Right lung (tissue), 5 donors: ENCODE measurements around the gene CDK5RAP1. TPM values are rescaled to one million over a fixed set of nuclear protein-coding genes. Genes with fewer than 3 reads are reported as not detected.
"Not testable (repeated sequence)": the region's sequence is repeated elsewhere in the genome, so short reads cannot be mapped to it uniquely, and the experiment has no call there.

Source experiments
- DNase-seq, 2 donors: peaks; one replicate each; pipeline ENCODE4 v3.0.0-alpha.2; 2013
- polyA plus RNA-seq, 5 donors: library from polyadenylated mRNA; unstranded; fragments of 120-200 nt; gene quantifications; one replicate each; pipeline versions ENCODE4 v1.2.1 to v1.2.3, GENCODE V29; 2013; ENCODE audit warnings: inconsistent platforms in 1 of 5, low replicate concordance in 1 of 5; ENCODE audit not compliant: insufficient read length in 5 of 5, insufficient read depth in 1 of 5

Gene CDK5RAP1
- polyA plus RNA-seq, 5 donors, result 33.2 to 39.0 (median 34.3) TPM

DNA sequence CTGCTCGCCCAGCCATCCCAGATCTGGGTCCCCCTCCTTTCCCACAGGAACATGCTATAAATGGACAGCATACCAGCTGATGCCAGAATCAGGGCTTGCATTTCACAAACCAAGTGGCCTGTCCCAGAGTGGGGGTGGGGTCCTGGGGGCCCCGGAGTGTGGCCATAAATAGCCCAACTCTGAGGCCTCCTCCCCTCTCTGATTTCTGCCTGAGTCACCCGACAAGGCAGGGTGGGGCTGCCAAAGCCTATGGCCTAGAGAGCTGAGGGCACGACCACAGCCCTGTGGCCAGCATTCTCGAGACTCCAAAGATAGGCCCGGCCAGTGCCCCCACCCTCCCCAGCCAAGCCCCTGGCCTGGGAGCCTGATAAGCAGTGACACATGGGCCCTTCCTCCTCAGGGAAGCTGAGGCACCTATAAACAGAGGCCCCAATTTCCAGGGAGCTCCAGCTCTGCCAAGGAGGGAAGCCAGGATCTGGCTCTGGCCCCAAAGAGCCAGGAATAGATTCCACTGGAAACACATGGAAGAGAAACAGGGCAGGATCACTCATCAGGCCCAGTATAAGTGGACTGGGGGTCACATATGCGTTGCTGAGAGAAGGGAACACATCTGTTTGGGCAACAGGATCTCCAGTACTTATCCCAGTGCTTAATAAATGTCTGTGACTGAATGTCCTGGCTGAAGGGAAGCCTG is 22.0 kb upstream of the CDK5RAP1 start:
- DNase-seq, result no peak

DNA sequence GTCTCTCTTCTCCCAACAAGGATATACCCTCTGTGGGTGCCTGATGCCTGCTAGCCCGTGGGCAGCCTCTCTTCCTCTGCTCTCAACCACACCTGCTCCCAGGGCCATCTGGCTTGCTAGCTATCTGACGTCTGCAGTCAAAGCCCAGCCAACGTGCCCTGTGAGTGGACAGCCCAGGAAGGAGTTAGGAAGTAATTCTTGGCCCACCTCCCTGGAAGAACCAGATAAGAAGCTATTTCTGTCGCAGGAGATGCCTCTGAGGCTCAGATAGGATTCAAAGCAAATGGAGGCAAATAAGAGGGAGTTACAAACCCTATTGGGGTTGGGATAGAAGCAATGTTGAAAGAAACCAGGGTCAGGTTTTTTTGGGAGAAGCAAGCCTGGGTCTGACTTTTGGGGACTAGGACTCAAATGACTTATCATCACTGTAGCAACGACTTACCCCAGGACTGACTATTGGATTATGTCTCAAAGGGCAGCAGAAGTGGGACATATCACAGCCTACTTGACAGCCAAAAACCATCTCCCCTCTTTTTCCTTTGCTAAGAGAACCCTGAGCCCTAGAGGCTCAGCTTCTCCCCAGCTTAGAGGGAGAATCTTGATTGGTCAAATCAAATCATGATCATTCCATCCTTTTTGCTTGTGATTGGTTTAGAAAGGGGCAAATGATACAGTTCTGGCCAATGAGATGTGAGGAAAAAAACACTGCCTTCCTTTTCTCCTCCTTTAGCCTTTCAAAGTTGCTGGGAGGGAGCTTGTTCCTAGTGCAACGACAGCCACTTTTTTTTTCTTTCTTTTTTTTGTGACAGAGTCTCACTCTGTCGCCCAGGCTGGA is 18.0 kb upstream of the CDK5RAP1 start:
- no peak for DNase-seq

DNA sequence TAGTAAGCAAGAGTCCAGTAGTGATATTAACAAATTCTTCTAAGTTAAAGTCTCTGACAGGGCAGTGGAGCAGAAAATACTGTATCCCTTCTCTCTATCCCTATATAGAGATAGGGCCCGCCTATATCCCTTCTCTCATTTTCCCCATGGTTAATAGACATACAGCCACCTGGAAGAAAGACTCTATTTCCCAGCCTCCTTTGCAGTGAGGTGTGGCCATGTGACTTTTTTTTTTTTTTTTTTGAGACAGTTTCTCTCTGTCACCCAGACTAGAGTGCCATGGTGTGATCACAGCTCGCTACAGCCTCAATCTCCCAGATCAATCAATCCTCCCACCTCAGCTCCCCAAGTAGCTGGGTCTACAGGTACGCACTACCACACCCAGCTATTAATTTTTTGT is 16.7 kb upstream of the CDK5RAP1 start:
- no peak for DNase-seq

DNA sequence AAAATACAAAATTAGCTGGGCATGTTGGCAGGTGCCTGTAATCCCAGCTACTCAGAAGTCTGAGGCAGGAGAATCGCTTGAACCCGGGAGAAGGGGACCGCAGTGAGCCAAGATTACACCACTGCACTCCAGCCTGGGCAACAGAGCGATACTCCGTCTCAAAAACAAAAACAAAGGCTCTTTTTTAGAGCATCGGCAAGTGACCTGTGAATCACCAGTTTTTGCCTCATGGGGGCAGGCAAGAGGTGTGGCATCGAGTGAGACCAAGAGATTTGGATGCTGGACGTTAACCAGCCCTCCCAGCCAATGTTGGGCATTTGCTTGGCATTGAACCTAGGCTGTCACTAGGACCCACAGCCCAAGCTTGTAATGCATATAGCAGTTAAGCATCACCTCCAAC is 14.6 kb upstream of the CDK5RAP1 start:
- DNase-seq, result no peak

DNA sequence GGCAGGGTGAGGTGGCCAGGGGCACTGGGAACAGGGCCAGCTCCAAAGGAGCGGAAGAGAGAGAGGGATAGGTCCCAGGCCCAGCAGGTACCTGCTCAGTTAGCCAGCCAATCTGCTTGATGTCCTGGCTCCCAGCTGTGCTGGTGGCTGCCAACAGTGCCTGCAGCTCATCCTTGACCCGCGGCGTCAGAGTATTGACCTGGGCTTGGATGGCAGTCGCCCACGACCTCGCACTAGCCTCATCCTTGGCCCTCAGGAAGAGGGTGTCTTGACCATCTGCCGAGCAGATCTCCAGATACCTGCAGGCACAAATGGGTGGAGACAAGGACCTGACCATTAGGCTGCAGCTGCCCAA is 11.1 kb upstream of the CDK5RAP1 start:
- DNase-seq, result no peak

DNA sequence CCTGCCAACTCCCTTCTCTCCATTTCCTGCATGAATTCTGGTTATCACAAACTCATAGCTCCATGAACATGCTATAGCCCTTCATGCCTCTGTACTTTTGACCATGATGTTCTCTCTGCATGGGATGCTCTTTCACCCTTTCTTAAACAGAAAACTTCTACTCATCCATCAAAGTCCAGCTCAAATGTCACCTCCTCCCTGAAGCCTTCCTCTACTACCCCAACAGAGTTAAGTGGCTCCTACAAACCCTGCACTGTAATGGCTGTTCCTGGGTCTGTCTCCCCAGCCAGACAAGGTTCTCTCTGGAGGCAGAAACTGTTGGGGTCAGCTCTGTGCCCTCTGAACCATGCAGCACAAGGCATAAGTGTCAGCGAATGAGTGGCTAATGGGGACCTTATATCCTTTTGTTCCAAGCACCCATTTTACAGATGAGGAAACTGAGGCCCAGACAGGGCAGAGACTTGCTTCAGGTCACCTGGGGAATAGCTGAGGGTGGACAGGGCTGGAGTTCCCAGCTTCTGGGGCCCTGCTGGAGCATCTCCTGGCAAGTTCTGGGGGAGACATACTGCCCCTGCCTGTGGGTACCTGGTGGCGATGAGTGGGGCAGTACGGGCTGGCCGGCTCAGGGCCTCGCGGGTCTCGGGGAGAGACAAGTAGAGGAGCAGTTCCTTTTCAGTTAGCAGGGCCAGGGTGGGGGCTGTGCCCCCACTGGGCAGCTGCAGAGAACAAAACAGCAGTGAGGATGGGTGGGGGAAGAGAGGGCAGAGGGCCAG is 10.6 kb upstream of the CDK5RAP1 start:
- no peak for DNase-seq

DNA sequence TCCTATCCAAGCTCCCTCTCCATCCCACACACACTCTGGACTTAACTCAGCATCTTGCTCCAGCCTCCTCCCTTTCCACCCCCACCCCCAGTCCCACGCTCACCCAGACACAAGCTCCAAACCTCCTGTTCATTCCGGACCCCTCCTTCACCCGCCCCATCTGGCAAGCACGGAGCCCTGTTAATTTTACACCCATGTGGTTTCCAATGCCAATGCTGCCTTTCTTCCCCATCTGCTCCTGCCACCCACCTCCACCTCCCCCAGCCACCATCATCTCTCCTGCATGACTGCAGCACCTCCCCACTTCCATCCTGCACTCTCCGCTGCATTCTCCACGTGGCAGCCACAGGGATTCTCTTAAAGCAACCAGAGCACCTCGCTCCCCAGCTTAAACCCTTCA is 9.9 kb upstream of the CDK5RAP1 start:
- no peak for DNase-seq

DNA sequence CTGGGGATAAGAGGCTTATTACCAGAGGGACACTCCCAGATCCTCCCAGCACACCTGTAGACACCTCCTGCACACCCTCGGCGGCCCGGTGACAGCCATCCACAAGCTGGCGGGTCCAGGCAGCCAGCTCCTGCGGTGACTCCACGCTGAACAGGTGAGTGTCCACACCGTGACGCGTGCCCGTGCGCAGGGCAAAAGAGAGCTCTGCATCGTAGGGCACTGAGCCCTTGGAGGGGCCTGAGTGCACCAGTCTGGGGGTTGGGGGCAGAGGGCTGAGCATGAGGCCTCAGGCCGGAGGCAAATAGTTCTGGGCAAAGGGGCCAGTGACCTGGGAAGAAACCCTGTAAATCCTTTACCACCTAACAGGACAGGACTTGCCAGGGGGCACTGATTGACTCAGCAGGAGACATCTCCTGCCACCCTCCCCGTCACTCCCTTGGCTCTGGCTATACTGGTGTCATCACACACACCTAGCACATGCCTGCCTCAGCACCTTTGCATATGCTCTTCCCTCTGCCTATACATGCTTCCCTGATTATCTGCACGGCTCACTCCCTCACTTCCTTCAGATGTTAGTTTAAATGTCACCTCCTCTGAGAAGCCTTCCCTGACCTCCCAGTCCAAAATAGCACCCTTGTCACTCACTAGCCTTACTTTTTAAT is 8.9 kb upstream of the CDK5RAP1 start:
- DNase-seq, result no peak

DNA sequence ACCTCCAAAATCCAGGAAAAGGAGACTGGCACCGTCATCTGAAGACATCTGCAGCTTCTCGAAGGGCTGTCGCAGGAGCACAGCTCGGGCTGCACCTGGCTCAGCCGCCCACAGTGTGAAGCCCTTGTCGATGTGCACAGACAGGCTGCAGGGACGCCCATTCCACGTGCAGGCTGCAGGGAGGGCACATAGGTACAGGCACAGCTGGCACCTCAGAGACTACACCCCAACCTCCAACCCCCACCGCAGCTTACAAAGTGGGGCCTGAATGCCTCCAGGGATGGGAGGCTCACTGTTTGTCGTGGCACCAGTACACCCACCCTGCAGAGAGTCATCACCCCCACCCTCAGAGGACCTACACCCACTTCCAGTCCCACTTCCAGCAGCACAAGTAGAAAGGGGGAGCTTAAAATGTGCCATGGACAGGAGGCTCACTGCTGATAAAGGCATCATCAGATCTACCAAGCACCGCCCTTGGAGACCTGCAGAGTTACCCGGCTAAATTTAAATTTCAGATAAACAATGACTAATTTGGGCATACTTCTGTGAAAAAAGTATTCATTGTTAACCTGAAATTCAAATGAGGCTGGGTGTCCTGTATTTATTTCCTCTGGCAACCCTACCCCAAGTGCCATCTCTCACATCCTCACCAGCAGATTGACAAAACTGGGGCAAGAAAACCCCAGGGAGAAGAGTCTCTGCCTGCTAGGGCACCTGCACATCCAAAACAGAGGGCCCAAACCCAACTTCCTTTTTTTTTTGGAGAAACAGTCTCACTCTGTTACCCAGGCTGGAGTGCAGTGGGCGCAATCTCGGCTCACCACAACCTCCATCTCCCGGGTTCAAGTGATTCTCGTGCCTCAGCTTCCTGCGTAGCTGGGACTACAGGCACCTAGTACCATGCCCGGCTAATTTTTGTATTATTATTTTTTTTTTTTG is 7.7 kb upstream of the CDK5RAP1 start:
- no peak for DNase-seq

DNA sequence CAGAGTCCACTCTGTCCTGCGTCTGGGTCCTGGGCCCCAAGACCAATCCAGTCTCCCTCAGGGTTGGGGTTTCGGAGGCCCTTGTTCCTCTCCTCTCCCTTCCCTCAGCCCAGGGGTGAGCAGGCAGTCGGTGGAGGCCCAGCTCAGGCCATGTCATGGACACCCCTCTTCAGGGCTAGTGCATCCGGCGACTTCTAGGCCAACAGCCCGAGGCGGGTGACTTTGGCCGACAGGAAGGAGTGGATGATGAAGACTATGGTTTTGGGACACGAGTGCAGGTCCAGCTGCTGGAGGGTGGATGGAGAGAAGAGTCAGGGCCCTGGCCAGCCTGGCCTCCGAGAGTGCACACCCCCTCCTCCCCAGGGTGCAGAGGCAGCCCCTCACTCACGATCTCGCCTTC is 7.0 kb upstream of the CDK5RAP1 start:
- no peak for DNase-seq

DNA sequence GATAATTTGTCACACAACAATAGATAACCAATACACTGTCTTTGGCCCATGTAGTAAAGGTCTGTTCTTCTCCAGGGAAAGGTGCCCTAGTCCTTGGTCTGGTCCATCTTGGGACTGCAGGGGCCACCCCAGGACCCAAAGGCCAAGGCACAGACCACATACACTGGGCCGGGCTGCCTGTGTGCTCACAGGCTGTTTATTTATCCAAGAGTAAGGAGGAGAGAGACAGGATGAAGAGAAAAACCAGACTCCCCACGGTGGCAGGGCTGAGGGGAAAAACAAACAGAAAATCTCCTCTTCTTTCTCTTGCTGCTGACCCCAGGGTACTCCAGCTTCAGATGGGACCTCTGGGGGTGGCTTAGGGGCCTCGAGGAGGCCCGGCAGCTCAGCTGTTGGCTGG is 6.5 kb upstream of the CDK5RAP1 start:
- DNase-seq, result no peak

DNA sequence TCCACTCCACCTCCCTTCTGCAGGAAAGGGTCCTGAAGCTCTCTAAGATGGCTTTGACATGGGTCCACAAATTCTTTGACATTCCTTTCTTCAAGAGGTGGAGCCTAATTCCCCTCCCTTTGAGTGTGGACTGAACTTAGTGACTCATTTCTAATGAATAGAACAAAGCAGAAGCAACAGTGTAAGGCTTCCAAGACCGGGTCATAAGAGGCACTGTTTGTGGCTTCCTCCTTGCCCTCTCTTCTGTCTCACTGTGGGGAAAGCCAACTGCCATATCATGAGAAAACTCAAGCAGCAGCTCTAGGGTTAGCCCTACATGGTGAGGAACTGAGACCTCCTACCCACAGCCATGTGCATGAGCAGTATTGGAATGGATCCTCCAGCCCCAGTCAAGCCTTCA is 5.9 kb upstream of the CDK5RAP1 start:
- DNase-seq, result no peak

DNA sequence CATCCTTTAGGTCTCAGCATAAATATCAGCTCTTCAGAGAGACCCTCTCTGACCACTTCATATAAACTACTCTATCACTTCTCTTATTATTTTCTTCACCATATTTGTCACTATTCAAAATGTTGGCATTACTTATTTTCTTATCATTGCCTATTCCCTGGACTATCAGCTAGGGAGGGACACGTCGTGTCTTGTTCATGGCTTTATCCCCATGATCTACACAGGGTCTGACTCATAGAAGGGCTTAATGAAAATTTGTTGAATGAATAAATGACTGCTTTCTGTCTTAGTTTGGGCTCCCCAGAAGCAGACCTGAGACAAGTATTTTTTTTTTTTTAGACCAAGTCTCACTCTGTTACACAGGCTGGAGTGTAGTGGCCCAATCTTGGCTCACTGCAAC is 3.0 kb upstream of the CDK5RAP1 start:
- DNase-seq, result no peak

DNA sequence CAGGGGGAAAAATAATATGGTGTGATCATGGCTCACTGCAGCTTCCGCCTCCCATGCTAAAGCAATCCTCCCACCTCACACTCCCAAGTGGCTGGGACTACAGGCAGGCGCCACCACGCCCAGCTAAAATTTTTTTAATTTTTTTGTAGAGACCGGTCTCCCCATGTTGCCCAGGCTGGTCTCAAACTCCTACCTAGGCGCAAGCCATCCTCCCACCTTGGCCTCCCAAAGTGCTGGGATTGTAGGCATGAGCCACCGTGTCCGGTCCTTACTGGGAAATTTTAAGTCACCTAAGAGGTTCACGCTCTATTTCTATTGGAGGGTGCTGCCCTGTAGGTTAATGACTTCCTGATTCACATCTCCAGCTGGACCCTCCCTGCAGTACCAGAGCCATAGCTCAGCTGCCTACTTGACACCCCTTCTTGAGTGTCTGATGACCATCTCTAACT is 626 bp upstream of the CDK5RAP1 start:
- DNase-seq, result no peak

DNA sequence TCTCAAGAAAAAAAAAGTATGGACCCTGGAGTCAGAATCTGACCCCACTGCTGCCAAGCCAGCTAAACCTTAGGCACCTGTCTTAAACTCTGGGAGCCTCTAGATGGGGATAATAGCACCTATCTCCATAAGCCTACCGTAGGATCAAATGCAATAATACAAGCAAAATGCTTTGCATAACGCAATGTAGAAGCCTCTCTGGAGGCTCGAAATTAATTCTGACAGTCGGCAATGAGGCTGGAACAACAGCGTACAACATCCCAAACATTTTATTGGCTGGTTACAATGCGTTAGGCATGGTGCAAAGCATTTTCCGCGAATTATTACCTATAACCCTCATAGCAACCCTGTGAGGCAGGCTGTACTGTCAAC is 521 bp downstream of the CDK5RAP1 start:
- DNase-seq, result no peak

DNA sequence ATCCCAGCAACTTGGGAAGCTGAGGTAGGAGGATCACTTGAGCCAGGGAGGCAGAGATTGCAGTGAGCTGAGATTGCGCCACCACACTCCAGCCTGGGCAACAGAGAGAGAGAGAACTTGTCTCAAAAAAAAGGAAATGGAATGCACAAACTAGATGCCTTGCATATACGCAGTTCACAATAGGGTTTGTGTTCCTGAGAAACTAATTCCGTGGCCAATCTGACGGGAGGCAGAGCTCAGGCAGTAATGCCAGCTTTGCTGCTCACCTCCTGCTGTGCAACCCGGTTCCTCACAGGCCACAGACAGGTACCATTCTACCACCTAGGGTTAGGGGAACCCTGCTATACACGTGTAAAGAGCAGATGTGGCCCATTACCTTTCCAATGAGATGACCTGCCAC is 1.4 kb downstream of the CDK5RAP1 start:
- no peak for DNase-seq

DNA sequence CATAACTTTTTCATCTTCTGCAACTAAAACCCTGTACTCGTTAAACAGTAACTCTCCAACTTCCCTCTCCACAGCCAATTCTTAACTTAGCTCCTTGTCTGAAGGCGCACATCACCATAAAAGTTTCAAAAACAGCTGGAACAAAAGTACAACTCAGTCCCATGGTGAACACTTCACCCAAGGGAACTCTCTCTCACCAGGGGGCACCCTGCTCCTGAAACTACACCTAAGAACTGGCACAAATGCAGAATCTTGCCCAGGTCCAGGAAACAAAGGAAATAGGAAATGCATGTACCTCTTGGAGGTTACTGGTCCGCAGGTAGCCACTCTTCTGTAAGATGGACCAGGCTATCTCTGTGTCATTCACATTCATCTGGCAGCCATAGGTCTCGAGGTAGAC is 6.6 kb downstream of the CDK5RAP1 start:
- DNase-seq, result no peak

DNA sequence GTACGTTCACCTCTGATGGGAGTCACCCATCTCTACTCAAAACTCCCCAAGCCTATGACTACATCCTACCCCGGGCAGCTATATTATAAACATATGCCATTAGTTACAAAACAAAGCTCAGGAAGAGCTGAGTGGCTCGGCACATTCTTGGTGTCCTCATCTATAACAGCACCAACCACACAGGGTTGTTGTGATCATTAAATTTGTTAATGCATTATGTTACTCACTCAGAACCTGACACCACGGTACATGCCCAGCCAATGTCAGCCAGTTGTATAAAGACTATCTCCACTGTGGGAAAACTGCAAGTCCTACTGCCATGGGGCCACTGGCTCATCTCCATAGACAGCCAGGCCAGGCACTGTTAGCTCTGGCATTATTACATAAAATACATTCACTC is 7.7 kb downstream of the CDK5RAP1 start:
- no peak for DNase-seq

DNA sequence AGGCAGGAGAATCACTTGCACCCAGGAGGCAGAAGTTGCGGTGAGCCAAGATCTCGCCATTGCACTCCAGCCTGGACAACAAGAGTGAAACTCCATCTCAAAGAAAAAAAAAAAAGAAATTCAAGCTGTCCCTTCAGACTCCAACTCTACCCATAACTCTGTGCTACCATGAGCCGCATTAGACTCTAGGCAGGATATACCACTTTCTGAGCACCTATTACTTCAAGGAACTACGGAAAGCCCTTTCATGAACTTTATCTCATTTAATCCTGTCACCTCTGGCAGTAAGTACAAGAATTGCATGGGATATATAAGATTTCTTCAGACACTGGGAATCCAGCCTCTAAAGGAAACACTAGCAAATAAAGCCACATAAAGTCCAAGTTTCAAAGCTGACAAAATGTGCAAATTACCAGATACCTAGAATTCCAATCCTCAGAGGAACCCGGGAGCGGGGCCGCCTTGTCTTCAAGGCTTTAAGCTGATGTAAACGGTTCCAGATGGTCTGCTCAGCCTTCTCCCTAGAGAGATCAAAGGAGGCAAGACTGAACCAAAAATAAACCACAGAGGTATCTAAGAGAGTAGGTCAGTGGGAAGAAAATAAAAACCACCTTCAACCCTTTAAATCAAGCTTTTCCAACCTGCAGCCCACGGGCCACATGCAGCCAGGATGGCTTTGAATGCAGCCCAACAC is 9.4 kb downstream of the CDK5RAP1 start:
- DNase-seq, result no peak

DNA sequence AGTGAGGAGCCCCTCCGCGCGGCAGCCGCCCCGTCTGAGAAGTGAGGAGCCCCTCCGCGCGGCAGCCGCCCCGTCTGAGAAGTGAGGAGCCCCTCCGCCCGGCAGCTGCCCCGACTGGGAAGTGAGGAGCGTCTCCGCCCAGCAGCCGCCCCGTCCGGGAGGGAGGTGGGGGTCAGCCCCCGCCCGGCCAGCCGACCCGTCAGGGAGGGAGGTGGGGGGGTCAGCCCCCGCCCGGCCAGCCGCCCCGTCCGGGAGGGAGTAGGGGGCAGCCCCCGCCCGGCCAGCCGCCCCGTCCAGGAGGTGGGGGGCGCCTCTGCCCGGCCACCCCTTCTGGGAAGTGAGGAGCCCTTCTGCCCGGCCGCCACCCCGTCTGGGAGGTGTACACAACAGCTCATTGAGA is 12.0 kb downstream of the CDK5RAP1 start:
- not testable (repeated sequence) for DNase-seq
